Upper lobe of left lung (tissue), 4 donors: ENCODE measurements around the gene CALY.

ENCODE experiments used
- CTCF ChIP-seq, 6 experiments: fragments of 450-650 bp in 4 of 6; fragments of 200-600 bp in 2 of 6; sonication (generic) in 2 of 6; IDR thresholded peaks; one replicate each; pipeline ENCODE4 v1.5.1; 2016 to 2019; ENCODE audit warnings: antibody characterized with exemption in 6 of 6
- EP300 ChIP-seq, 4 donors: sonication (generic); formaldehyde crosslinking; IDR thresholded peaks; one replicate each; pipeline ENCODE4 v1.5.1; 2017; ENCODE audit warnings: antibody characterized with exemption in 4 of 4, control low read depth in 2 of 4
- POLR2A ChIP-seq, 4 donors: fragments of 450-650 bp; IDR thresholded peaks; one replicate each; pipeline ENCODE4 v1.5.1; 2016 to 2017; ENCODE audit warnings: antibody characterized with exemption in 4 of 4, mild to moderate bottlenecking in 2 of 4
- POLR2AphosphoS5 ChIP-seq, 2 donors: sonication (generic); formaldehyde crosslinking; IDR thresholded peaks; one replicate each; pipeline ENCODE4 v1.5.1; 2017; ENCODE audit warnings: antibody characterized with exemption in 2 of 2

- TF ChIP-seq CTCF (IDR thresholded peaks at IDR 0.05) (no peak), POLR2A (IDR thresholded peaks at IDR 0.05) (no peak), EP300 (IDR thresholded peaks at IDR 0.05) (no peak), POLR2AphosphoS5 (IDR thresholded peaks at IDR 0.05) (no peak)
These were observed 20.0 kb downstream of the CALY start for GRCh38 chr10:133316732-133317131.
